ENCODE measurements around the gene RPP25.

RPP25 gene

GRCh38 chr15:74913041-74913440, 43.5 kb downstream of the RPP25 start:
- DNase-seq, result no peak

- DNase-seq, result no peak
Measured at GRCh38 chr15:74908635-74909034, 47.9 kb downstream of the RPP25 start.

- no peak for DNase-seq
Measured at GRCh38 chr15:74907163-74907870, 49.3 kb downstream of the RPP25 start.

- peak; percentile 67 for DNase-seq
Measured at GRCh38 chr15:74906450-74907162, 50.0 kb downstream of the RPP25 start, which contains the start of gene FAM219B. Gene FAM219B, minus strand, starts transcription at chr15:74906851. Its CDS starts 51 bp downstream, at chr15:74906800.

- peak; percentile 29 for DNase-seq
Measured at GRCh38 chr15:74906067-74906449, 50.5 kb downstream of the RPP25 start.

All from activated effector memory CD4-positive, alpha-beta T cell treated with Interleukin-2 at 50 U/mL for 16 hours (primary cell).